GM23248 (cell line): ENCODE measurements around the gene SLC25A21.

Experiments used
- EZH2 ChIP-seq: fragments of 200-600 bp; sonication (generic); IDR thresholded peaks from 2 replicates; pipeline ENCODE4 v1.6.1; 2018; ENCODE audit warnings: antibody characterized with exemption, mild to moderate bottlenecking; ENCODE audit not compliant: insufficient read depth, poor library complexity, severe bottlenecking
- EZH2phosphoT487 ChIP-seq: fragments of 200-600 bp; sonication (generic); IDR thresholded peaks from 2 replicates; pipeline ENCODE4 v1.6.1; 2018; ENCODE audit warnings: antibody characterized with exemption, moderate library complexity, mild to moderate bottlenecking, low read depth; ENCODE audit not compliant: insufficient read depth

GRCh38 chr14:36675581-36675980 lies 496.8 kb downstream of the SLC25A21 start:
- TF ChIP-seq EZH2 = no peak
- no peak for TF ChIP-seq EZH2phosphoT487
